ENCODE measurements around the gene LTA4H.

GRCh38 chr12:96039516-96039915 is 4.1 kb upstream of the LTA4H start:
- TF ChIP-seq CTCF (conservative IDR thresholded peaks at IDR 0.05; ENCODE audit: low read depth, low read length) (no peak), EZH2 (IDR thresholded peaks at IDR 0.05; ENCODE audit: borderline replicate concordance, low read depth, low read length, poor library complexity, severe bottlenecking) (no peak)

Measured in A673 (cell line).